Measurements from ENCODE around the gene BCAR1. TPM values are rescaled to one million over a fixed set of nuclear protein-coding genes. Genes with fewer than 3 reads are reported as not detected.

Gene BCAR1
- total RNA-seq, 1 donor from 2014 or later, result 39.5 TPM

DNA sequence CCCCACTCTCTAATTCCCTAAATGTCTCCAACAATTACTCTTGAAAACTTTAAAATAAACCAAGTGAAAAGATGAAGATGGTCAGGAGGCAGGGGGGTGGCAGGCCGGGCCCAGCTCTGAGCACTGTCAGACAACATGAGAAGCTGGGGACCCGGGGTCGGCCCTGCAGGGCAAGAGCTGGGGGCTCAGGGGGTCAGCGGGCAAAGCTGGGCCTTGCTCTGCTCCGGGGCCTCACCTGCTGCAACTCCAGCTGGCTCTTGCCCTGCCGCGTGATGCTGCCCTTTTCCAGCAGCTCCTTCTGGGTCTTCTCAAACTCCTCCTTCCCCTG lies 17.8 kb downstream of the BCAR1 start:
- intact Hi-C loops (cut with DNase I), result no loop called here
- Histone ChIP-seq H3K27me3 (no peaks in the 10 kb centered on the region), H3K36me3 (peaks cover 0 to 56% of the 10 kb centered on the region in 2 donors), H3K9me3 (no peaks in the 10 kb centered on the region), H3K4me1 (peaks cover 36% of the 10 kb centered on the region), H3K4me3 (no peak overlapping the region), H3K27ac (peak overlapping the region; percentile 86)
- TF ChIP-seq, protein P1, sequence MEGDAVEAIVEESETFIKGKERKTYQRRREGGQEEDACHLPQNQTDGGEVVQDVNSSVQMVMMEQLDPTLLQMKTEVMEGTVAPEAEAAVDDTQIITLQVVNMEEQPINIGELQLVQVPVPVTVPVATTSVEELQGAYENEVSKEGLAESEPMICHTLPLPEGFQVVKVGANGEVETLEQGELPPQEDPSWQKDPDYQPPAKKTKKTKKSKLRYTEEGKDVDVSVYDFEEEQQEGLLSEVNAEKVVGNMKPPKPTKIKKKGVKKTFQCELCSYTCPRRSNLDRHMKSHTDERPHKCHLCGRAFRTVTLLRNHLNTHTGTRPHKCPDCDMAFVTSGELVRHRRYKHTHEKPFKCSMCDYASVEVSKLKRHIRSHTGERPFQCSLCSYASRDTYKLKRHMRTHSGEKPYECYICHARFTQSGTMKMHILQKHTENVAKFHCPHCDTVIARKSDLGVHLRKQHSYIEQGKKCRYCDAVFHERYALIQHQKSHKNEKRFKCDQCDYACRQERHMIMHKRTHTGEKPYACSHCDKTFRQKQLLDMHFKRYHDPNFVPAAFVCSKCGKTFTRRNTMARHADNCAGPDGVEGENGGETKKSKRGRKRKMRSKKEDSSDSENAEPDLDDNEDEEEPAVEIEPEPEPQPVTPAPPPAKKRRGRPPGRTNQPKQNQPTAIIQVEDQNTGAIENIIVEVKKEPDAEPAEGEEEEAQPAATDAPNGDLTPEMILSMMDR (IDR thresholded peaks at IDR 0.05), result no peak
- no peak for TF ChIP-seq POLR2A (IDR thresholded peaks at IDR 0.05)
- TF ChIP-seq POLR2AphosphoS5 (IDR thresholded peaks at IDR 0.05; ENCODE audit: insufficient read depth in 1 of 2, low read depth in 1 of 2), result no peak
- DNase-seq (ENCODE audit: extremely low spot score in 2 of 2), result no peak

- Histone ChIP-seq H3K9me3 (no peaks in the 10 kb centered on the region), H3K27ac (no peak overlapping the region), H3K4me3 (no peak overlapping the region), H3K27me3 (no peaks in the 10 kb centered on the region), H3K36me3 (peaks cover 0 to 64% of the 10 kb centered on the region in 2 donors), H3K4me1 (peaks cover 18% of the 10 kb centered on the region)
- no peak for DNase-seq (ENCODE audit: extremely low spot score in 2 of 2)
- no peak for TF ChIP-seq POLR2AphosphoS5 (IDR thresholded peaks at IDR 0.05; ENCODE audit: insufficient read depth in 1 of 2, low read depth in 1 of 2)
- TF ChIP-seq, protein P1 (IDR thresholded peaks at IDR 0.05), result no peak
- no peak for TF ChIP-seq POLR2A (IDR thresholded peaks at IDR 0.05)
- intact Hi-C loops (cut with DNase I), result no loop called here
Observed at GRCh38 chr16:75231570-75231969, 19.9 kb downstream of the BCAR1 start.

GRCh38 chr16:75230471-75231110 lies 20.8 kb downstream of the BCAR1 start:
- H3K9me3 ChIP-seq, result no peaks in the 10 kb centered on the region
- H3K4me1 ChIP-seq, result peaks cover 18% of the 10 kb centered on the region
- H3K4me3 ChIP-seq, result no peak overlapping the region
- intact Hi-C loops (cut with DNase I), result no loop called here
- no peak for DNase-seq (ENCODE audit: extremely low spot score in 2 of 2)
- peaks cover 0 to 63% of the 10 kb centered on the region in 2 donors for H3K36me3 ChIP-seq
- TF ChIP-seq POLR2A (IDR thresholded peaks at IDR 0.05) (no peak), POLR2AphosphoS5 (IDR thresholded peaks at IDR 0.05; ENCODE audit: insufficient read depth in 1 of 2, low read depth in 1 of 2) (no peak)
- TF ChIP-seq, protein P1 (IDR thresholded peaks at IDR 0.05), result no peak
- no peak overlapping the region for H3K27ac ChIP-seq
- H3K27me3 ChIP-seq, result no peaks in the 10 kb centered on the region

- Histone ChIP-seq H3K36me3 (peaks cover 0 to 51% of the 10 kb centered on the region in 2 donors), H3K27me3 (no peaks in the 10 kb centered on the region), H3K4me1 (peaks cover 17% of the 10 kb centered on the region), H3K4me3 (no peak overlapping the region), H3K9me3 (no peaks in the 10 kb centered on the region), H3K27ac (no peak overlapping the region)
- no peak for DNase-seq (ENCODE audit: extremely low spot score in 2 of 2)
- no peak for TF ChIP-seq POLR2A (IDR thresholded peaks at IDR 0.05)
- TF ChIP-seq, protein P1 (IDR thresholded peaks at IDR 0.05), result no peak
- TF ChIP-seq POLR2AphosphoS5 (IDR thresholded peaks at IDR 0.05; ENCODE audit: insufficient read depth in 1 of 2, low read depth in 1 of 2), result no peak
- intact Hi-C loops (cut with DNase I), result no loop called here
Observed at GRCh38 chr16:75229172-75230031, 22.0 kb downstream of the BCAR1 start.
